Tibial artery (tissue), 4 donors: ENCODE results near the gene FTH1.

Experiments used
- DNase-seq, 2 donors: peaks; one replicate each; pipeline ENCODE4 v3.0.0-alpha.2; 2019
- H3K27ac ChIP-seq, 2 donors: fragments of 200-600 bp; sonication (generic) in 1 of 2; 1 replicate in 1 of 2; 2 replicates in 1 of 2; pipeline ENCODE4 v1.5.1; 2018 to 2019; ENCODE audit warnings: mild to moderate bottlenecking in 1 of 2
- H3K27me3 ChIP-seq, 2 donors: fragments of 200-600 bp; sonication (generic) in 1 of 2; one replicate each; pipeline versions ENCODE4 v1.5.1 to v1.6.0; 2016 to 2019
- H3K36me3 ChIP-seq, 3 donors: fragments of 200-600 bp; sonication (generic) in 2 of 3; one replicate each; pipeline ENCODE4 v1.5.1; 2016 to 2019; ENCODE audit warnings: mild to moderate bottlenecking in 2 of 3
- H3K4me1 ChIP-seq, 4 donors: fragments of 200-600 bp; sonication (generic) in 2 of 4; 1 replicate in 3 of 4; 2 replicates in 1 of 4; pipeline ENCODE4 v1.5.1; 2016 to 2019
- H3K4me3 ChIP-seq, 2 donors: fragments of 200-600 bp; sonication (generic) in 1 of 2; 1 replicate in 1 of 2; 2 replicates in 1 of 2; pipeline ENCODE4 v1.5.1; 2018 to 2019; ENCODE audit warnings: mild to moderate bottlenecking in 2 of 2
- H3K9me3 ChIP-seq, 3 donors: fragments of 200-600 bp; sonication (generic) in 1 of 3; one replicate each; pipeline ENCODE4 v1.5.1; 2016 to 2019
- intact Hi-C: fragments of 100-400 bp; cut with DNase I; formaldehyde crosslinking; loops from one replicate; pipeline ENCODE4 v1.15.0; 2023; ENCODE audit warnings: low total_unique reads
- TF ChIP-seq, protein P1 (sequence below), 2 experiments: fragments of 200-600 bp in 1 of 2; fragments of 450-650 bp in 1 of 2; IDR thresholded peaks; one replicate each; pipeline ENCODE4 v1.5.1; 2017 to 2019; ENCODE audit warnings: antibody characterized with exemption in 2 of 2, mild to moderate bottlenecking in 1 of 2, moderate library complexity in 1 of 2

The FTH1 gene

GRCh38 chr11:61983419-61983818 lies 16.0 kb upstream of the FTH1 start:
- peak in 1 of 2 donors; percentile 4 for DNase-seq
- H3K4me3 ChIP-seq, result no peak overlapping the region
- no peak overlapping the region for H3K27ac ChIP-seq
- H3K4me1 ChIP-seq, result peaks cover 0 to 13% (median 8%) of the 10 kb centered on the region in 4 donors
- no peaks in the 10 kb centered on the region for H3K27me3 ChIP-seq
- no peaks in the 10 kb centered on the region for H3K9me3 ChIP-seq
- TF ChIP-seq, protein P1, sequence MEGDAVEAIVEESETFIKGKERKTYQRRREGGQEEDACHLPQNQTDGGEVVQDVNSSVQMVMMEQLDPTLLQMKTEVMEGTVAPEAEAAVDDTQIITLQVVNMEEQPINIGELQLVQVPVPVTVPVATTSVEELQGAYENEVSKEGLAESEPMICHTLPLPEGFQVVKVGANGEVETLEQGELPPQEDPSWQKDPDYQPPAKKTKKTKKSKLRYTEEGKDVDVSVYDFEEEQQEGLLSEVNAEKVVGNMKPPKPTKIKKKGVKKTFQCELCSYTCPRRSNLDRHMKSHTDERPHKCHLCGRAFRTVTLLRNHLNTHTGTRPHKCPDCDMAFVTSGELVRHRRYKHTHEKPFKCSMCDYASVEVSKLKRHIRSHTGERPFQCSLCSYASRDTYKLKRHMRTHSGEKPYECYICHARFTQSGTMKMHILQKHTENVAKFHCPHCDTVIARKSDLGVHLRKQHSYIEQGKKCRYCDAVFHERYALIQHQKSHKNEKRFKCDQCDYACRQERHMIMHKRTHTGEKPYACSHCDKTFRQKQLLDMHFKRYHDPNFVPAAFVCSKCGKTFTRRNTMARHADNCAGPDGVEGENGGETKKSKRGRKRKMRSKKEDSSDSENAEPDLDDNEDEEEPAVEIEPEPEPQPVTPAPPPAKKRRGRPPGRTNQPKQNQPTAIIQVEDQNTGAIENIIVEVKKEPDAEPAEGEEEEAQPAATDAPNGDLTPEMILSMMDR (IDR thresholded peaks at IDR 0.05), result no peak
- no peaks in the 10 kb centered on the region for H3K36me3 ChIP-seq
- intact Hi-C loops, result no loop called here

DNA sequence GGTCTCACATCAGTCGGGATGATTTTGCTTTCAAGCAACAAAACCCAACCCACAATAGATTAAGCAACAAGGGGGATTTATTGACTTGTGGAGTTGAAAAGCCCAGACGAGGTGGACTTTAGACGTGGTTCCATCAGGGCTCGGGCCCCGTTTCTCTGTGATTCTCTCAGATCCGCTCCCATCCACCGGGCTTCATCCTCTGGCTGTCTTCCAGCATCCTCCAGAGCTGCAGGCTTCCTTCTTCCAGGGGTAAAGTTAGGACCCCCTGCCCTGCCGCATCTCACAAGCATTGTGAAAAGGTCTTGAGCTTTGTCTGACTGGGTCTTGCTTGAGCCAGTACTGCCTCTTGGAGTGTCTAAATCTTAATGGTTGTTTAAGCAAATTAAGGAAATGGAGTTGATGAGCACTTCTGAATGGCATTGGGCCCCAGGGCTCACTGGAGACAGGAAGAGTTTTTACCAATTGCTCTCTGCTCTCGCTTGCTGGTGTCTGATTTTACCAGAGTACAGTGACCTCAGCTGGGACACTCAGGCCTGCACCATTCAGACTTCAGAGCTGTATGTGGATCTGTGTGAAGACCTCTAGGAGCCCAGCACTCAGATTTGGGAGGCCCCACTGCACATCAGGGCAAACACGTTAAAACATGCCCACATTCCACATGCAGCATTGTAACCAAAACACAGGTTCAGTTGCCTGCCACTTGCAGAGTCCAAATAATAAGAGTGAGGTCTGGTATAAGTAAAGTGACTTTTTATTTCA lies 13.5 kb upstream of the FTH1 start:
- H3K4me1 ChIP-seq, result peaks cover 0 to 32% (median 14%) of the 10 kb centered on the region in 4 donors
- DNase-seq, result peak in 1 of 2 donors; percentile 58

DNA sequence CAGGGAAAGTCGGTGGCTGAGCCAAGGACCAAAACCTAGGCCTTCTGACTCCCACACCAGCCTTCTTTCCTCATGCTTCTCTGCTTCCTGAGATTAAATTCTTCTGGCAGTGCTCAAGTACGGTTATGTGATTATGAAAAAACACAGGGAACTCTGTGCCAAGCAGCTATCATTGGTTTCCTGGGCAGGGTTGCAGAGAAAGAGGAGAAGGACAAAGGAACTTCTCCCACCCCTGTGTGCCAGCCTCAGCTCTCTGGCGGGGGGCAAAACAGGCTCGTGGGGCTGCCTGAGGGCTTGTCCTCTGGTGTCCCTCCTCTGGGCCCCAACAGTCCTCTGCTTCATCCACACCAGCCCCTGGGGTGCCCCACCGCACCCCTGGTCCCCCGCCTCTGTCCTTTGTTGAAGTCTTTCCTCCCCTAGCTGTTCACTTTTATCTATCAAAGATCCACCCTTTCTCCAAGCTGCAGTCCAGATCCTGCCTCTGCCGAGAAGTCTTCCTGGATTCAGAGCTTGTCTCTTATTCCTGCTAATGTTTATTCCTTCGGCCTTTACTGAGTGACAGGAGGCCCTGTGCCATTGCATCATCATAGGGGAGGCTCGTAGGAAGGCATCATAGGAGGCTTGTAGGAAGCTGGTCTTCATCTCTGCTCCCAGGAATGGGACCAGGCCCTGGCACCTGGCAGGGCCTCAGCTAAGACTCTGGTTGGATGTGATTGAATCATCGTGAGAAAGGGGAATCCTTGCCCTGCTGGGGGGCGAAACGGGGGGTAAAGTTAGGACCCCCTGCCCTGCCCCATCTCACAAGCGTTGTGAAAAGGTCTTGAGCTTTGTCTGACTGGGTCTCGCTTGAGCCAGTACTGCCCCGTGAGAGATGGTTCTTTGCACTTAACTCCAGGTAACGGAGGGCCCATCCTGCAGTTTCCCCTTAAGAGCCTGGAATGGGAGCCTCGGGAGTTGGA lies 11.5 kb upstream of the FTH1 start:
- H3K27ac ChIP-seq, result peak overlapping the region; percentile 41 to 48
- H3K9me3 ChIP-seq, result no peaks in the 10 kb centered on the region
- H3K36me3 ChIP-seq, result no peaks in the 10 kb centered on the region
- H3K4me3 ChIP-seq, result no peak overlapping the region
- intact Hi-C loops, result no loop called here
- H3K4me1 ChIP-seq, result peaks cover 0 to 52% (median 32%) of the 10 kb centered on the region in 4 donors
- DNase-seq, result peak in 1 of 2 donors; percentile 64
- TF ChIP-seq, protein P1 (IDR thresholded peaks at IDR 0.05), result no peak
- H3K27me3 ChIP-seq, result no peaks in the 10 kb centered on the region

More for the DNA sequence above, 13.5 kb upstream of the FTH1 start:
- H3K27ac ChIP-seq, result no peak overlapping the region
- no peaks in the 10 kb centered on the region for H3K36me3 ChIP-seq
- H3K9me3 ChIP-seq, result no peaks in the 10 kb centered on the region
- intact Hi-C loops, result no loop called here
- no peaks in the 10 kb centered on the region for H3K27me3 ChIP-seq
- no peak overlapping the region for H3K4me3 ChIP-seq
- TF ChIP-seq, protein P1 (IDR thresholded peaks at IDR 0.05), result no peak

GRCh38 chr11:61976813-61977475 lies 9.5 kb upstream of the FTH1 start:
- Histone ChIP-seq H3K9me3 (no peaks in the 10 kb centered on the region), H3K27me3 (no peaks in the 10 kb centered on the region), H3K4me3 (no peak overlapping the region), H3K4me1 (peaks cover 0 to 69% (median 51%) of the 10 kb centered on the region in 4 donors), H3K36me3 (no peaks in the 10 kb centered on the region), H3K27ac (no peak overlapping the region)
- TF ChIP-seq, protein P1 (IDR thresholded peaks at IDR 0.05), result no peak
- intact Hi-C loops, result no loop called here
- peak in 1 of 2 donors; percentile 52 for DNase-seq

DNA sequence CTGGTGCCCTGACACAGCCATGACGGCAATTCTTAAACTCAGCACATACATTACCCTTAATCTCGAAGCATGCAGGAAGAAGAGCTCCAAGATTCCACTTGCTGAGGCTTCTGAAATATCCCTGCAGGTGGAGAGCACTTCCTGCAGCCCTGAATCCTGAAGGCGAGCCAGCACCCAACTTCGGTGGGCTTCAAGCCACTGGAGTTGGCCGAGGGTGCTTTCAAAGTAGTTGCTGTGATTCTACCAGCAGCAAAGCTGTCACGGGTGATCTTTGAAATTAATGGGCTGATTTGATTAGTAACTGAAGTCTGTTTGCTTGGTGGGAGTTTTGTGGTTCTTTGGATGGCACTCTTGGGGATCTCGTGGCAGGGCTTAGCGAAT lies 9.0 kb upstream of the FTH1 start:
- H3K4me1 ChIP-seq, result peaks cover 0 to 73% (median 53%) of the 10 kb centered on the region in 4 donors
- TF ChIP-seq, protein P1 (IDR thresholded peaks at IDR 0.05), result no peak
- peak in 1 of 2 donors; percentile 48 for DNase-seq
- H3K36me3 ChIP-seq, result no peaks in the 10 kb centered on the region
- intact Hi-C loops, result no loop called here
- peak overlapping the region in 1 of 2 donors; percentile 100 for H3K27ac ChIP-seq
- no peaks in the 10 kb centered on the region for H3K27me3 ChIP-seq
- no peak overlapping the region for H3K4me3 ChIP-seq
- no peaks in the 10 kb centered on the region for H3K9me3 ChIP-seq
